Kidney glomerular epithelial cell (primary cell): ENCODE data around the gene CD151.

Experiments
- DNase-seq: peaks from one replicate; lab custom pipeline; 2025; lab: John Stamatoyannopoulos, UW

CD151 gene

GRCh38 chr11:871472-871871, 38.7 kb downstream of the CD151 start:
- no peak for DNase-seq

GRCh38 chr11:872799-873198, 40.0 kb downstream of the CD151 start:
- no peak for DNase-seq

GRCh38 chr11:873706-874105, 41.0 kb downstream of the CD151 start:
- no peak for DNase-seq

GRCh38 chr11:875203-875602, 42.5 kb downstream of the CD151 start:
- DNase-seq: no peak

GRCh38 chr11:875769-876301, 43.1 kb downstream of the CD151 start:
- DNase-seq: no peak

- DNase-seq: no peak
Observed at GRCh38 chr11:876545-876944, 43.8 kb downstream of the CD151 start.

GRCh38 chr11:877565-877964, 44.8 kb downstream of the CD151 start:
- DNase-seq: no peak

GRCh38 chr11:880447-880846, 47.7 kb downstream of the CD151 start:
- DNase-seq: no peak

GRCh38 chr11:882596-882995, 49.8 kb downstream of the CD151 start:
- DNase-seq: no peak

GRCh38 chr11:883527-883926, 50.8 kb downstream of the CD151 start:
- DNase-seq: no peak

GRCh38 chr11:884578-885070, 51.9 kb downstream of the CD151 start:
- DNase-seq: no peak

- no peak for DNase-seq
Observed at GRCh38 chr11:886568-886967, 53.8 kb downstream of the CD151 start.

- DNase-seq: no peak
Observed at GRCh38 chr11:887589-887988, 54.8 kb downstream of the CD151 start.
